ENCODE results near the gene CADM1.

CADM1 gene

DNA sequence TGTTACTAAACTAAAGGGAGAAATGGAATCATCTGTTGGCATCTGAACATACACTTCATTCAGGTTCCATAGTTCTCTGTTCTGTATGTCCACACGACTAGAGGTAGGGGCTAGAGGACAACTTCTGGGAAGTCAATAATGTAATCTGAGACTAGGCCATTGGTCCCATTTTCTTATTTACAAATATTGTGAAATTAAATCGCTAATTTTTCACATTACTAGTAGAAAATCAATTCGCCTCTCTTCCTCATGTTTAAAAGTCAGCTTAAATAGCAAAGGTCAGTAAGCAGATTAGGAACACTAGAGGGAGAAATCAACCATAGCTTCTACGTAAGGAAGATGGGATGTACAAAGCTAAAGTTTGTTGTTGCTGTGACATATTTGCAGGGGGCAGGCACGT, 59.7 kb downstream of the CADM1 start:
- no peak for ATAC-seq
- DNase-seq: no peak

DNA sequence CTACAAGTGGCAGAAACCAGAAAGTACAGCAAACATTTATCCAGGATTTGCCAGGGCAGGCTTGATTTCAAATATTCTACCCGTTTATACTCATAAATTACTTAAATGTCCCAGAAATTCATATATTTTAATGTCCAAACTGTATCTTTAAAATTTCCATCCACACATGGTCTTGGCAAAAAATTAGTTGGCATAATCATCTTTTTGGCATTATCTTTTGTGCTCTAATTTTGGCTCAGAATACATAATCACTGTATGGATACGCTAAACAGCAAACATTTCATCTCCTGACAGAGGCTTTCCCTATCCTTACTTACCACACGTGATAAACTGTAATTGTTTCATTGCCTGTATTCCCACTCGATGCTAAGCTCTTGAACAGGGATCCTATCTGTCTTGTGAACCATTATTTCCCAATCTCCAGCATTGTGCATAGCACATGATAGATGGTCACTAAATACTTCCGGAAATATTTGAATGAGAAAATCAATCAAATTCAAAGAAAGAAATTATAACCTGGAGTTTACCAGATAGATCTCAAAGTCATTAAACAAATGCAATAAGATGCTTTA, 64.2 kb downstream of the CADM1 start:
- ATAC-seq (no peak), DNase-seq (no peak)

DNA sequence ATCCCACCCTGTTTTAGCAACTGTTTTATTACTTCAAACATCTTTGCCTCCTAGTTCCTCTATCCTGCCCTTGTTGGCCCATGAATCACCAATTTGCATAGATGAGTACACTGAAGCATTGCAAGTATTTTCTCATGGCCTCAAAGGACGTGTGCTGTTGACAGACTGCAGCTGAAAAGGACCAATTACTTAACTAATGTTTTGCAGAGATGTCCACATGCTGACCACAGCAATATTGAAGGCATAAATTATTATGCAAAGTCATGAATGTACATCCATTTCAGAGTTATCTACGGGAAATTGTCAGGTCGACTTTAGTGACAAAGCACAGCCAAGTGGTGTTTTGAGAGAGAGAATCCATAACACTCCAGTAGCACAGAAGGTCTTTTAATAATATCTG, 64.8 kb downstream of the CADM1 start:
- DNase-seq (no peak), ATAC-seq (no peak)

DNA sequence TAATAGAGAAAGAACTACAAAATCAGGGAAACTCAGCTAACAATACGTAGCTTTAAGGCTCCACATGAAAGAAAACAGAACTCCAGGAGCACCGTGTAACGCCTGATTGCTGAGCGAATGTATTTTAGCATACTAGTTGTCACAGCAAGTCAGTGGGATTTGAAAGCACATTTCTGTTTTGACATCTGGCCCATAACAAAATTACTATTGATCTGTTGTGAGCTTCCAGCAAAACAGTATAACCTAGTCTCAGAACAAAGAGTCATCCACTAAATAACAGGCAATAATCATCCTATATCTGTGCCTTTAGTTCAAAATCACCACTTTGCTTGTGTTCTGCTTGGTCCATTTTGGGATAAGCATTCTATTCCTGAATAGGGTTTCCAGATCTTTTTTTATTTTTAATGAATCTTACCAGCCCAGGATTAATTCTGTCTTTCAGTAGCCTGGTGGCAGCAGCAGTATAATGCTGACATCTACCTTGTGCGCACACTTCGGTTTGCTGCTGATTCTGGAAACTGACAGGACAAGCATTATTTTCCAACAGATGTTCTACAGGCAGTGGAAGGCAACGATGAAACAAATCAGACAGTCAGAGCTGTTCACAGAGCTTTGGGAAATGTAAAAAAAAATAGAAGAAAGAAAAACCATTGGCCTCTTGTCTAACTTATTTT, 66.2 kb downstream of the CADM1 start:
- DNase-seq (no peak), ATAC-seq (no peak)

DNA sequence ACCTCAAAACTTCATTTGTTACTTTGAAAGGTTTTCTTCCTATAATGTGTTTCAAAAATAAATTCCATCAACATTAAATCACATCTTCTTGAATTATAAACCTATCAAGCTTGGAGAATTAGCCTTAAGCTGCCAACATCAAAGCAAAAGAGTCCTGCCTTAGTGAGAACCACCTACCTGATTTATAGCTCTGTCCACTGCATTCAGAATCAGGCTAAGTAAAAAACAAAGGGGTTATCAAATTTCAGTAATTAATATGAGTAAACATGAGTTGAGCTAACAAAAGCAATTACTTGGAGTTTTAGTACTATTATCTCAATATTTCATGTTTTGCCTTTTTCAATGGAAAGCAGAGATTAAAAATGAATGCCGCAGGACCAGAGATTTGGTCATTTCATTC, 73.9 kb downstream of the CADM1 start:
- DNase-seq: no peak
- no peak for ATAC-seq

DNA sequence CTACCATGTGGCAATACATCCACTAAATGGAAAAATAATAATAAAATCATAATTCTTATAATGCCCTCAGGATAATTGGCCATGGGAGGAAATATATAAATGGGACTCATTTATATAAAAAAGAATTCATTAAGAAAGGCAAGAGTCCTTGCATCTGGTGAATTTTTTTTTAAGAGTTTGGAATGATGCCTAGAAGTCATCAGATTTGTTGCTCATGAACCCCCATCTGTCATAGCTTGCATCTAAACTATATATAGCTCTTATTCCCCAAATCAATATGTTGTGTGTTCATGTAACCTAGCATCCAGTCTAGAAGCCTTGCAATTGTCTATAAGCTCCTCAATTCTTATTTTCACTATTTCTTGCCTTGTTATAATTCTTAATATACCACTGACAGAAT, 75.9 kb downstream of the CADM1 start:
- no peak for ATAC-seq
- DNase-seq: no peak

DNA sequence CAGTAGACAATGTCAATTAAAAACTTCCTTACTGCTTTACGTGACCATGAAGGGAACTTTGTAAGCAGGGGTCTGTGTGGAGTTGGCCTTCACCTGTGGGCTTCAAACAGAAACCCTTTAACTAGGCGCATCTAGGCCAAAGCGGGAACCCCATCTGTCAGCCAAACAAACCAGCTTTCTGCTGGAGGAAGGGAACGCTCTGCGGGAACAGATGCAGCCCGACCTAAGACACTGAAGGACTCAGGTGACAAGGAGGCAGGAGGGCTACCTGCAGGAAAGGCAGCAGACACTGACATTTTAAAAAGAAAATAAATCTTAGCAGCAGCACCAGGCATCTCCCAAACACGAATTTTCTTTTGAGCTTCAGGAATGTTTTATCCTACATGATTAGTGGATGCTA, 78.4 kb downstream of the CADM1 start:
- ATAC-seq (no peak), DNase-seq (no peak)

DNA sequence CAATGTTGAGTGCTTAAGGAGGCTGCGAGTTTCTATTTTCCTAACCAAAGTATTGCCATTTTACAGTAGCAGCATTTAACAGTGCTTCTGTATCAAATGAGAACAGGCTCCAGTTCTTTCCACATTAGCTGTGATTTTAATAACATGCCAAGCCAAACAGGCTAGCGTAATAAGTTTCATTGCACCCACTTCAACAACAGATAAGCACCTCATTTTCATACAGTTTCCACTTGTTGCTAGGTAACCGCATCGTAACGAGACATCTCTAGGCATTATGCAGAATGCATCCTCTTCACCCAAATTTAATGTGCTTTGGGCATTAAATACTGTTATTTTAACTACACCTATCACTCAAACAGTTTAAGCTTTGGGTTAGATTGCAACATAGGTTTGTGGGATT, 79.0 kb downstream of the CADM1 start:
- DNase-seq: no peak
- ATAC-seq: no peak

DNA sequence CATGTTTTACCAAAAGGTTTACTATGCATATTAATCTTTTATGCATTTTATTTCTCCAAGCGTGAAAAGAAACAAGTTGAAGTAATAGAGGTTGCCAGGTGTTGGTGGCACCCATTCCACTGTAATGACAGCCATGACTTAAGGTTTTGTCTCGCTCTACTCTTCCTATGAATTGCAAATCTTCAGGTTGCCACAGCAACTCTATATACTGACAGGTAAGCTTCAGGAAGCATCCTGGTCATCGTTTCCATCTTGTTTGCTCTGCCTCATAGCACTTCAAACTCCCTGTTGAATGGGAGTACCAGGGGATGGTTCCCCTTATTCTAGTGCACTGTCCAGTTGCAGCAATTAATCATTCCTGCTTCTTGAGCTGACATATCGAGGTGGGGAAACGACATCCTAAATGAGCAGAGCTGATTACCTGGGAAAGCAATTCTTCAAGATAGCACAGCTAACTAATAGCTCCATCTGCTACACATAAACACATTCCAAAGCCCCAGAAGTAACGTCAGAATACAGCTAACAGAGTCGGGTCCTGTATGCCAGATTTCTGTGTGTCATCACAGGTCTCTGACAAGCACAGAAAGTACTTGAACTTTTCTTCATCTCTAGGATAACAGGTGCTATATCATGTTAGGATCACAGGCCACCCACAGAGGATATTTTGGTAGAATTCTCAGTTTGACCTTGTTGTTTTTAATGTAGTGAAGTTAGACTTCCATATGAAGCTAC, 80.3 kb downstream of the CADM1 start:
- no peak for DNase-seq
- ATAC-seq: no peak

DNA sequence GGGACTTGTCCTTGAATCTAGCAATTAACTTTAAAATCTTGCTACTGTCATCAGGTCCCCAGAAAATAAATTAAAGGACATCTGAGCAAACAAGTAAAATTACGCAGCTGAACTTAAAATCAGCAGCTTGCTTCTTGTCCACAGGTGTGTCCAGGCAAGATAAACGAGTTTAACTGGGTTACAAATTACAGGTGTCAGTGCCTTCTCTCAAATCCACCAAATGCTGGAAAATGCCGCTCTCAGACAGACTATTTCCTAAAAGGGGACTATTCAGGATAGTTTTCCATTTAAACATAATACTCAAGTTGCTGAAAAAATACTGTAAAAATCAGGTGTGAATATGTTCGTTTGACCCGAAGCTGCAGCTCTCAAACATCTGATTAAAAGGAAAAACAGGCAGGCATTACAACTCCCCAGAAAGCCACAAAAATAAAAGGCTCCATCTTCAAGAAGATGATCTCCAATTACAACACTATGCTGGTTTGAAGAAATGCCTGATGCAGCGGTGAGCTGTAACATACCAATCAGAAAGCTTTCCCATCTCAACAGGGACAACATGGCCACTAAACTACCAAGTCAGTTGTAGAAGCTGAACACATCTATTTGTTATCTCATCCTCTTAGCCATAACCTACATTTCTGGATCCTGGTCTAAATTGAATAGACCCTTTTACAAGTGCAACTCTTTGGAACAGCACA, 82.1 kb downstream of the CADM1 start:
- ATAC-seq (no peak), DNase-seq (no peak)

DNA sequence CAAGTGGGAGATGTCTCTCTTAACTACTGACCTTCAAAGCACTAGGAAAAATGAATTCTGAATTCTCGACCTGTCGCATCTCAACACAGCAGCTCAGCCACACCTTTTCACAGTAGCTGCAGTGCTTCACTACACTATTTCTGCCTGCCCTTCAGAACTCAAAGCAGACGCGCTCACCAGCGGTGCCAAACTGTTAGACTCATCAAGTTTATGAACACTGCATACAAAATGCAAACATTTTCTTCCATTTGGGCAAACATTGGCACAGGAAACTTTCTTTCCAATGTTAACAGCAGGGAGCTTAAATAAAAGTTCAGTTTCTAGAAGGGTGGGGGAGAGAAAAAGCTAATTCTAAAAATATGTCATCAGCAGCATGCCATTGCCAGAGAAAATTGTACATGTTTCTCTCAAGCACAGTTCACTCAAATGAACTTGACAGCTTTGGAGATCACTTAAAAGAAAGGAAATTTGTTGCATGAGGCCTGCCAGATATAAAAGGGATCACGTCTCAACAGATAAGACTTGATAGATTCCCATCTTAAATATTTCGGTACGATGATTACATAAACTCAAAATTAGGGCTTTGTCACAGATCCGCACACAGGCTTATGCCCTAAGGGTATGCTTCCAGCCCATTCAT, 82.7 kb downstream of the CADM1 start:
- DNase-seq (no peak), ATAC-seq (no peak)

DNA sequence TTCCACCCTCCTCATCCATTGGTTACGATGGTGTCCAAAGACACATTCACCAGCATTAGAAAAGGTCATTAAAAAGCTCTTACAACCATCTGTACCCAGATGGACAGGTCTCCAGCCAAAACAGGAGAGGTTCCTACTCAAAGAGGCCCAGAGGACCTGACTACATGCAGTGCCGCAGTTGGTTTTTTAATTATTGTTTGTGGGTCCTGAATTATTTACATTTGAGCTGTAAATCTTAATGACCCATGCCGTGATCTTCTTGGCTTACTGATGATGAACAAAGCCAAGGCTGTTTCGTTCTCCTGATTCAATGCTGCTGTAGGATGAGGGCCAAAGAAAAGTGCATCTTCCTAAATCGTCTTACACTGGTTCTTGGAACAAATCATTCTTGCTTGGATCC, 83.7 kb downstream of the CADM1 start:
- DNase-seq (no peak), ATAC-seq (no peak)

DNA sequence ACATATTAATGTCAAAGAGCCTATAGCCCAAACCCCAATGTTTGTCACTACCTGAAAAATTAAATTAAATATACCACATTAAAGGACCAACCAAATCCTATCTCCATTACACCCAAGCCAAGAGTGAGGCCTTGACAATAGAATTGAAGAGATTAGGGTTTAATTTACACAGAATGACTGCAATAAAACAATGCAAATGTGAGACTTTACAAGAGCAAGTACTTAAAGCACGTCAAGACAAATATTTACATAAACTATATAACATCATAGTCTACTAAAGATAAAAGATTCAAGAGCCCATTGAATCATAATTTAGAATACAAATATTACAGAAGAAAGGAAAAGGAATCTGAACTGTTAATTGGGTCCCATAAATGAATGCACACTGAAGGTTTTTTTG, 85.6 kb downstream of the CADM1 start:
- ATAC-seq (no peak), DNase-seq (no peak)

DNA sequence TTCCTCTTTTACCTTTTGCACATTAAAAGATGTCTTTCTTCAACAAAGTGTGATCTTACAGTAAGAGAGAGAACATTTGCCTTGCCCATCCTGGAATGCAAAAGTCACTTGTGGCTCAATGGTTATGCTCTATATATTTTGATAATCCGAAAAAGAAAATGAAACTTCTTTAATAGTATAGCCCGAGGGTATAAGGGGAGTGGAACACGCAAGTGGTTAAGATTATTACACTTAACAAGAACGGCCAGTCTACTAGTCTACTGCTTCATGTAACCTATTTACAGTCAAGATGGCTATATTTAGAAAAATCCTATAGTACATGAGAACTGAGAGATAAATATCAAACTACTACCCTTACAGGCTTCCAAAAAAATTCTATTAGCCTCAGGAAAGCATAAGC, 86.1 kb downstream of the CADM1 start:
- ATAC-seq: no peak
- DNase-seq: no peak

DNA sequence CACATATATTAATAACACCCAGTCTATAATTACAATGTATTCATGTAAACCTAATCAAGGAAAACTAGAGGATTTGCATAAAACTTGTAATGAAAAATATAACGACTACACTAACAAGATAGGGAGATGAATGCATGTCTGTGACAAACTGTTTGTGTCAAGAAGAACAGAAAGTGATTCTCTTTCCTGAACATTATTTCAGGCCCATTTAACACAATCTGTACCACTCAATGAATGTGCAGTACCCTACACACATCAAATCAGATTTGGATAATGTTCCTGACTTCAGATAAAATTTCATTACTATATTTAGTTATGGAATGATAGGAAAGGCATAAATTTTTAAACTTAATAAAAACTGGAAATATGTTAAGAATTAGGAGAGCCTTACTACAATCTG, 93.1 kb downstream of the CADM1 start:
- ATAC-seq: no peak
- no peak for DNase-seq

DNA sequence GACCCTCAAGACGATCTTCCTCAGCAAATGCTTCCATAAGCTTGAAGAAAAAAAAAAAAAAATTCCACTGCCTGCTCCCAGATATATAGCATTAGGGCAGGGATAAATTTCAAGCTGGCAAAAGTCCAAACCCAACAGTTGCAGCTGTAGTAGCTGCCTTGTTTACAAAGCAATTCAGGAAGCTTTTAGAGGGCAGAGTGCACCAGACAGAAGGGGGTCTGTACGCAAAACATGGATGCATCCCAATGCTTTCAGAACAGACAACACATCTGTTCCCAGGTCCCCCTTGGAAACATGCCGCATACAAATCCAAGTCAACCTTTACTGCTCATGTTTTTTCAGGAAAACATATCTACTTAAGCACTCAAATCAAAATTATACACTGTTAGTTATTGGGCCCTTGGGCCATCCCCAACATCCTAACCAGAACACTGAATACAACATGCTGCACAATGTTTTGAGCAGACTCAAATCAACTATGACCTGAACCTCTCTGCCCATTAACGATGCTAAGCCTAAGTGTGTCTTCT, 94.5 kb downstream of the CADM1 start:
- ATAC-seq (no peak), DNase-seq (no peak)

DNA sequence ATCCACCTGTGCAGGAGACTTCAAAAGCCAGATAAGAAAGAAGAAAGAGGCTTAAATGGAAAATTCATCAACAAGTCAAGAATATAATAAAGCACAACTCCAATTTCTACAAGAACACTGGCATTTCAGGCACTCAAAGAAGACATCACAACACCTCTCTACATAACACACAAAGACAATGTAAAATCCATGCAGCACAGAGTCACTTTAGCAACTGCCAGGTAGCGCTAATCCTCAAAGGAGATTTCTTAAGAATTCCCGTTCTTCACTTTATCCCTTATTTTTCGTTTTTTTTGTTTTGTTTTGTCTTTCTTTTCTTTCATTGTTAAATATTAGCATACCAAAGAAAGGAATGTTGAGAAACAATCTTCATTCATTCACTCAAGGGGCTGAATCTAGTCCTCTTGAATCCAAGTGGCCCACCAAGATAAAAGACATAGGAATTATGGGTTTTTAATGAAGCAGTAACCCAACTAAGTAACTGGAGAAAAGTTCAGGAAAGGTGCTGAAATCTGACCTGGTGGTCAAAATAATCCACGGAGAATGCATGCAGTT, 95.0 kb downstream of the CADM1 start:
- DNase-seq (no peak), ATAC-seq (no peak)

DNA sequence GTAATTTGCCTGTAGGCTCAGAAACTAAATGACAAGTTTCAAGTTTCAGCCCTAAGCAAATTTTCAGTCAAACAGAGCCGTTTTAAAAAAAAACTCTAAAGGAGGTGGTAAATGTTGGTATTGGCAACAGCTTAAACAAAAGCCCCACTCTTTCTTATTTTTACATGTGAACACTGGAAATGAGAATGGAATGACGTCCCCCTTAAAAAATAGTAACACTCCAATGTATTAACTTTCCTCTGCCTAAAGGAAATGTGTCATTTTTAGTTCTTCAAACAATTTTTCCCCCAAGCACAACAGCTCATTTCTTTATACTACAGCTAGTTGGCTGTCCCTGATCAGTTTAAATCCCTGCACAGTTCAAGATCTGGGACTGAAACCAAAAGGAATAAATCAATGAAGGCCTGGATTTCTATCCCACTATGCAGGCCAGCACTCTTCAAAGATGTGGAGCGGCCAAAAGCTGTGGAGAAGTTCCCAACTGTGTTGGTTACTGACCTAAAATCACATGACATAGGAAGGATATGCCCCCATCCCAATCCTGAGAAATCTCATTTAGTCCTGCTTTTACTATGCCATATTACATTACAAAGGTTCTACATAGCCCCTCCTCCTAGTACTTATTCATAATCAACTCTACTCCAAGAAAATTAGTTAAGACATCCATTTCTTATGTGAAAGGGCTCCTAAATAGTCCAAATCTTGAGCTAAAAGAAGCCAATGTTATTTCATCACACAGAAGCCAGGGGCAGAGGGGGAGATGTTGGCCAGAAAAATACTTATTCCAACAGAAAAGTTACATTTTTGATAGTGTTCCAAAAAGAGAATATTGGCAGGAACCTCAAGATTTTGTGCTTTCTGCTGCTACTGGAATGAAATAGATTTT, 95.9 kb downstream of the CADM1 start:
- ATAC-seq (no peak), DNase-seq (no peak)

DNA sequence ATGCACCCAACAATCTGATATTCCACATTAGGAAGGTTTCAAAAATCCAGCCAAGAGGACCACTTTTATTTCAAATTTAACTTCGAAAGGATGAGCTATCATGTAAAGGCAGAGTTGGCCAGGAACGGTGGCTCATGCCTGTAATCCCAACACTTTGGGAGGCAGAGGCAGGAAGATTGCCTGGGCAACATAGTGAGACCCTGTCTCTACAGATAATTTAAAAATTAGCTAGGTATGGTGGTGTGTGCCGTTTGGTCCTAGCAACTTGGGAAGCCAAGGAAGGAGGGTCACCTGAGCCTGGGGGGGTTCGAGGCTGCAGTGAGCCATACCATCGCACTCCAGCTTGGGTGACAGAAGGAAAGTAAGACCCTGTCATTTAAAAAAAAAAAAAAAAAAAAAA, 96.7 kb downstream of the CADM1 start:
- DNase-seq (no peak), ATAC-seq (no peak)

DNA sequence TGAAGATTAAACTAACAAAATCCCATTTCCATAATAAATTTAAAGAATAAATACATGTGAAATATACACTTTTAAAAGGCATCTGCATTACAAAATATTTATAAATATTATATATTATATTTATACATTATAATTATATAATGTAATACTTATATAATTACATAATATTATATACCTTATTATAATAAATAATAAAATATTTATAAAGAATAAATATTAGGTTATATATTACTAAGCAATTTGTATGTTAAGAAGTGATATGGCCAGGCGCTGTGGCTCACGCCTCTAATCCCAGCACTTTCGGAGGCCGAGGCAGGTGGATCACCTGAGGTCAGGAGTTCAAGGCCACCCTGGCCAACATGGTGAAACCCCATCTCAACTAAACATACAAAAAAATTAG, 97.8 kb downstream of the CADM1 start:
- no peak for ATAC-seq
- DNase-seq: no peak
